ENCODE data around the gene CNTN6.

- no peak for TF ChIP-seq JUND (IDR thresholded peaks at IDR 0.05)
- TF ChIP-seq MAX (IDR thresholded peaks at IDR 0.05) = no peak
- TF ChIP-seq REST (IDR thresholded peaks at IDR 0.05; ENCODE audit: low read depth) = no peak
- TF ChIP-seq POLR2AphosphoS5 (IDR thresholded peaks at IDR 0.05; ENCODE audit: low read depth, low read length) = no peak
- no peak for TF ChIP-seq SRF (IDR thresholded peaks at IDR 0.05; ENCODE audit: low read depth)
- TF ChIP-seq POLR2A (IDR thresholded peaks at IDR 0.05; ENCODE audit: borderline replicate concordance, extremely low read depth, insufficient read depth, insufficient read length) = no peak
- TF ChIP-seq EZH2 (IDR thresholded peaks at IDR 0.05) = no peak
These were observed 38.3 kb downstream of the CNTN6 start for GRCh38 chr3:1131166-1131565.

Data from HCT116 (cell line).